Panc1 (cell line): Measurements from ENCODE around the gene COPZ2. TPM values are rescaled to one million over a fixed set of nuclear protein-coding genes. Genes with fewer than 3 reads are reported as not detected.

ENCODE experiments used
- ATAC-seq: fragments of 200-7000 bp; cut with Tn5 transposase; 2 replicates; pipeline ENCODE4 v1.9.1; 2020; ENCODE audit warnings: mild to moderate bottlenecking, moderate library complexity
- BruUV-seq: library from RNA; stranded (reverse); fragments of 400-500 nt; replicated peaks from 2 replicates; lab custom pipeline; 2021; lab: Mats Ljungman, UMichigan
- CTCF ChIA-PET: fragments of 300-600 bp; sonication (Branson Sonifier 250); formaldehyde crosslinking; loops from one replicate; lab custom pipeline; 2022; ENCODE audit warnings: antibody characterized with exemption; lab: Charles Lee
- POLR2A ChIA-PET: fragments of 300-600 bp; sonication (Branson Sonifier 250); formaldehyde crosslinking; loops from one replicate; lab custom pipeline; 2022; ENCODE audit warnings: antibody characterized with exemption; lab: Charles Lee
- DNase-seq: peaks from one replicate; pipeline ENCODE4 v3.0.0-alpha.2; 2010; ENCODE audit warnings: low read depth, low spot score
- H3K27ac ChIP-seq: 2 replicates; pipeline ENCODE4 v1.5.1; 2011; ENCODE audit warnings: mild to moderate bottlenecking, low read length, inconsistent platforms
- H3K27me3 ChIP-seq: fragments of 200-500 bp; sonication (Bioruptor generic); 2 replicates; pipeline ENCODE4 v1.6.0; 2014; ENCODE audit warnings: low read length, inconsistent platforms; ENCODE audit not compliant: control insufficient read depth, insufficient read depth
- H3K36me3 ChIP-seq: fragments of 200-500 bp; sonication (Bioruptor generic); 2 replicates; pipeline ENCODE4 v1.5.1; 2014; ENCODE audit warnings: inconsistent platforms, mild to moderate bottlenecking, low read length, moderate library complexity; ENCODE audit not compliant: control insufficient read depth, insufficient read depth
- H3K4me1 ChIP-seq: 2 replicates; pipeline ENCODE4 v1.5.1; 2011; ENCODE audit warnings: inconsistent platforms, mild to moderate bottlenecking, low read length, moderate library complexity; ENCODE audit not compliant: control insufficient read depth, insufficient read depth
- H3K4me3 ChIP-seq, 2 experiments: 2 replicates each; pipeline ENCODE4 v1.5.1; 2011 to 2012; ENCODE audit warnings: low read depth in 2 of 2, low read length in 2 of 2, mild to moderate bottlenecking in 2 of 2, inconsistent platforms in 1 of 2, moderate library complexity in 1 of 2
- H3K9me3 ChIP-seq: fragments of 200-500 bp; sonication (Bioruptor generic); 2 replicates; pipeline ENCODE4 v1.5.1; 2014; ENCODE audit warnings: low read depth, mild to moderate bottlenecking, inconsistent platforms, low read length, moderate library complexity; ENCODE audit not compliant: control insufficient read depth, insufficient read depth
- CTCF ChIP-seq: fragments of 450-650 bp; IDR thresholded peaks from 2 replicates; pipeline ENCODE4 v1.5.1; 2017; ENCODE audit warnings: mild to moderate bottlenecking
- POLR2AphosphoS5 ChIP-seq: IDR thresholded peaks from 2 replicates; pipeline ENCODE4 v1.6.1; 2012; ENCODE audit warnings: mild to moderate bottlenecking, low read depth, low read length, moderate library complexity
- REST ChIP-seq, 2 experiments: IDR thresholded peaks; 2 replicates each; pipeline ENCODE4 v1.6.1; 2011 to 2012; ENCODE audit warnings: low read depth in 2 of 2, control low read depth in 1 of 2, low read length in 1 of 2, mild to moderate bottlenecking in 1 of 2, moderate library complexity in 1 of 2; ENCODE audit not compliant: insufficient read depth in 1 of 2
- SIN3A ChIP-seq: IDR thresholded peaks from 2 replicates; pipeline ENCODE4 v1.6.1; 2012; ENCODE audit warnings: low read depth, mild to moderate bottlenecking, low read length, moderate library complexity, borderline replicate concordance; ENCODE audit not compliant: insufficient read depth
- TCF7L2 ChIP-seq: IDR thresholded peaks from 2 replicates; pipeline ENCODE4 v1.6.1; 2011; ENCODE audit warnings: mild to moderate bottlenecking, low read depth, low read length, inconsistent platforms
- in situ Hi-C: cut with HindIII; loops from 2 replicates; pipeline ENCODE4 v1.10.0; 2016; ENCODE audit warnings: low sequenced_read_pairs, low pct_unique_long_range_greater_than_20kb
- intact Hi-C: fragments of 100-400 bp; cut with micrococcal nuclease; formaldehyde crosslinking; loops from one replicate; pipeline ENCODE4 v1.10.0; 2022; ENCODE audit not compliant: unreplicated experiment
- total RNA-seq: library from RNA; stranded (reverse); gene quantifications from one replicate; pipeline ENCODE4 v1.2.1, GENCODE V29; 2021; ENCODE audit not compliant: unreplicated experiment

Gene COPZ2
- total RNA-seq, 1 experiment from 2014 or later, result 5.4 TPM

GRCh38 chr17:48066656-48067055, 29.1 kb upstream of the COPZ2 start:
- no peak for ATAC-seq
- Histone ChIP-seq H3K4me1 (no peaks in the 10 kb centered on the region), H3K4me3 (no peak overlapping the region), H3K36me3 (no peaks in the 10 kb centered on the region), H3K27me3 (no peaks in the 10 kb centered on the region), H3K9me3 (no peaks in the 10 kb centered on the region), H3K27ac (no peak overlapping the region)
- intact Hi-C loops, result no loop called here
- in situ Hi-C loops, result no loop called here
- ChIA-PET CTCF (interaction anchor here (0.5 kb wide), 1 partner anchor 31 kb away, joined by 6 read pairs; no protein-coding TSS in a partner anchor), POLR2A (no interaction called here)
- DNase-seq, result no peak
- no peak for TF ChIP-seq REST (IDR thresholded peaks at IDR 0.05; ENCODE audit: insufficient read depth in 1 of 2, low read depth in 2 of 2, low read length in 1 of 2)
- TF ChIP-seq POLR2AphosphoS5, result no peak
- no peak for TF ChIP-seq CTCF
- TF ChIP-seq SIN3A, result no peak
- TF ChIP-seq TCF7L2, result no peak
- TSS peak; percentile 30 for BruUV-seq

- H3K4me3 ChIP-seq, result no peak overlapping the region
- no TSS peak for BruUV-seq
- H3K4me1 ChIP-seq, result no peaks in the 10 kb centered on the region
- H3K36me3 ChIP-seq, result no peaks in the 10 kb centered on the region
- no peaks in the 10 kb centered on the region for H3K9me3 ChIP-seq
- CTCF ChIA-PET, result no interaction called here
- in situ Hi-C loops, result no loop called here
- intact Hi-C loops, result no loop called here
- TF ChIP-seq CTCF (no peak), POLR2AphosphoS5 (no peak), REST (IDR thresholded peaks at IDR 0.05; ENCODE audit: insufficient read depth in 1 of 2, low read depth in 2 of 2, low read length in 1 of 2) (no peak), TCF7L2 (no peak), SIN3A (no peak)
- H3K27ac ChIP-seq, result no peak overlapping the region
- POLR2A ChIA-PET, result interaction anchor here (2.0 kb wide), 1 partner anchor 17 kb away, joined by 9 read pairs; the partner anchor contains the start of gene NFE2L1
- no peaks in the 10 kb centered on the region for H3K27me3 ChIP-seq
- ATAC-seq (no peak), DNase-seq (no peak)
Observed at GRCh38 chr17:48066192-48066591, 28.6 kb upstream of the COPZ2 start.
